SKM-1 (cell line): ENCODE data around the gene MXD1.
"Not testable (repeated sequence)": the region's sequence is repeated elsewhere in the genome, so short reads cannot be mapped to it uniquely, and the experiment has no call there.

Experiments used
- DNase-seq: peaks from one replicate; lab custom pipeline; 2025; ENCODE audit not compliant: unreplicated experiment; lab: John Stamatoyannopoulos, UW

The MXD1 gene

GRCh38 chr2:69914950-69915945, at the start of gene MXD1:
TSS of gene MXD1 (plus strand) at chr2:69915109. CDS start at chr2:69915331, 222 bp downstream.
- DNase-seq: no peak

GRCh38 chr2:69888451-69888850, 26.5 kb upstream of the MXD1 start:
- DNase-seq: no peak

- no peak for DNase-seq
These were observed 25.6 kb upstream of the MXD1 start for GRCh38 chr2:69889302-69889701.

- no peak for DNase-seq
These were observed 24.0 kb upstream of the MXD1 start for GRCh38 chr2:69890881-69891280.

- DNase-seq: not testable (repeated sequence)
These were observed 22.0 kb upstream of the MXD1 start for GRCh38 chr2:69892838-69893424.

GRCh38 chr2:69893684-69894551, 21.0 kb upstream of the MXD1 start, which contains the start of gene SNRNP27:
TSS of gene SNRNP27 (plus strand) at chr2:69893956. CDS start at chr2:69893985, 29 bp downstream.
- peak; percentile 48 for DNase-seq

- not testable (repeated sequence) for DNase-seq
These were observed 20.2 kb upstream of the MXD1 start for GRCh38 chr2:69894737-69895136.

- DNase-seq: peak; percentile 94
These were observed 12.5 kb upstream of the MXD1 start for GRCh38 chr2:69902213-69902922.

GRCh38 chr2:69907216-69907615, 7.7 kb upstream of the MXD1 start:
- no peak for DNase-seq

- peak; percentile 33 for DNase-seq
These were observed 2.8 kb upstream of the MXD1 start for GRCh38 chr2:69911985-69912563.

GRCh38 chr2:69914164-69914949, 552 bp upstream of the MXD1 start:
- peak; percentile 100 for DNase-seq

- no peak for DNase-seq
These were observed 1.2 kb downstream of the MXD1 start for GRCh38 chr2:69916106-69916505.

GRCh38 chr2:69917852-69918251, 2.9 kb downstream of the MXD1 start:
- DNase-seq: no peak

- DNase-seq: peak; percentile 26
These were observed 3.5 kb downstream of the MXD1 start for GRCh38 chr2:69918401-69918800.

GRCh38 chr2:69923116-69923515, 8.2 kb downstream of the MXD1 start:
- no peak for DNase-seq

GRCh38 chr2:69926849-69927515, 12.1 kb downstream of the MXD1 start:
- DNase-seq: peak; percentile 92

GRCh38 chr2:69931832-69932595, 17.1 kb downstream of the MXD1 start:
- DNase-seq: no peak

- no peak for DNase-seq
These were observed 17.6 kb downstream of the MXD1 start for GRCh38 chr2:69932596-69932922.
